Frontal cortex (tissue), 4 donors: ENCODE results near the gene GOLGA2. TPM values are rescaled to one million over a fixed set of nuclear protein-coding genes. Genes with fewer than 3 reads are reported as not detected.

ENCODE experiments used
- DNase-seq, 2 donors: peaks; one replicate each; pipeline ENCODE4 v3.0.0; 2012; ENCODE audit warnings: low spot score in 2 of 2
- FAIRE-seq: peaks from 2 replicates; lab custom pipeline; 2012; peaks lifted over from hg19 to GRCh38; lab: Jason Lieb, UNC
- total RNA-seq: library from RNA; depleted of rRNA; stranded (reverse); fragments of >200 nt; gene quantifications from one replicate; pipeline ENCODE4 v1.2.3, GENCODE V29; 2014
- donor health status: control.
- donor health status: control.
- donor health status: control.

The GOLGA2 gene
- total RNA-seq, 1 donor from 2014 or later: 40.4 TPM

GRCh38 chr9:128262687-128263086 lies 13.1 kb downstream of the GOLGA2 start:
- DNase-seq: no peak
- FAIRE-seq: no peak

- FAIRE-seq (no peak), DNase-seq (no peak)
Observed at GRCh38 chr9:128260340-128260739, 15.5 kb downstream of the GOLGA2 start.

DNA sequence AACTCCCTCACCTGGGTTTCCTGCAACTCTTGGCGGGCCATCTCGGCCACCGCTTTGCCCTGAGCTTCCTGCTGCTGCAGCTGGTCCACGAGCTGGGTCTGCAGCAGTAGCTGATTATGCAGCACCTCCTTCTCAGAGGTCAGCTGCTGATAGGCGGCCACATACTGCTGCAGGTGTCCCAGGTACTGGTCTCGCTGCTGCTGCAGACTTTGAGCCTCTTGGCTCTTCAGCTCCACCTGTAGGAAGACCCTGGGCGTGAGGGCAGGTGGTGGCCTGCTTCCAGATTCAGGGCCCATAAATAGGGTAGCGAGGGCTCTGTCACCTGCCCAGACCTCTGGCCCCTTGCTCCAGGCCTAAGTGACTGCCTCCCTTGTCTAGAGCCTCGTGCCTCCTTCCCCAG lies 16.7 kb downstream of the GOLGA2 start:
- no peak for DNase-seq
- FAIRE-seq: no peak

- FAIRE-seq (no peak), DNase-seq (no peak)
Observed at GRCh38 chr9:128258326-128258725, 17.5 kb downstream of the GOLGA2 start.

GRCh38 chr9:128257907-128258306 lies 17.9 kb downstream of the GOLGA2 start:
- FAIRE-seq (no peak), DNase-seq (no peak)

DNA sequence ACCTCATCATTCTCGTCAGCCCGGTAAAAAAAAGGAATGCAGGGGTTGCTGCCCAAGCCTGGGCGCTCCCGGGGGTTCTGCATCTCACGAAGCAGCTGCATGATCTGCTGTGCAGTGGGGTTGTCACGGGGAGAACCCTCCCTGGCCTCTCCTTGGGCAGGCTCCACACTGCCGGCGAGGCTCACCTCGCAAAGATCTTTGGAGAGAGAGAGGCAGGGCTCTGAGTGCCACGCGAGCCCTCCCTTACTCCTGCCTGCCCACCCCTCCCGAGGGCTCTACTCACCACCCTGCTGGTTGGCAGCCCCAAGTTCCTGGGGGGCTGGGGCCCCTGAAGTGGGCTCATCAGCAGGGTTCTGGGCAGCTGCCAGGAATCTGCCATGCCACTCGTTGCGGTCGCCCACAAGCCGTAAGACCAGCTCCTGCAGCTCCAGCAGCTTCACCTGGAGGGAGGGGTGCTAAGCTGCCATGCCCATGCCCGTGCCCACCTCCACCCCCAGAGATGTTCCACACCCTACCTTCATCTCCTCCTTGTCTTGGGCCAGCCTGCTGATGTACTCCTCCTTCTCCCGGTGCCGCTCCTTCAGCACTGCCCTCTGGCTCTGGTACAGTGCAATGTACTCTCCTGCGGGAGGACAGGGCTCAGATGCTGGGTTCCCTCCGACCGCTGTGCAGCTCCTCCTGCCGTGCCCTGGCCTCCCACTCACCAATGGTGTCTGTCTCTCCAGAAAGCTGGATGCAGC lies 18.6 kb downstream of the GOLGA2 start:
- FAIRE-seq: no peak

GRCh38 chr9:128254855-128255759 lies 20.7 kb downstream of the GOLGA2 start:
- no peak for FAIRE-seq
- DNase-seq: peak; percentile 66 to 78

More for the DNA sequence above, 18.6 kb downstream of the GOLGA2 start:
- no peak for DNase-seq

GRCh38 chr9:128254362-128254761 lies 21.4 kb downstream of the GOLGA2 start:
- DNase-seq (no peak), FAIRE-seq (no peak)

DNA sequence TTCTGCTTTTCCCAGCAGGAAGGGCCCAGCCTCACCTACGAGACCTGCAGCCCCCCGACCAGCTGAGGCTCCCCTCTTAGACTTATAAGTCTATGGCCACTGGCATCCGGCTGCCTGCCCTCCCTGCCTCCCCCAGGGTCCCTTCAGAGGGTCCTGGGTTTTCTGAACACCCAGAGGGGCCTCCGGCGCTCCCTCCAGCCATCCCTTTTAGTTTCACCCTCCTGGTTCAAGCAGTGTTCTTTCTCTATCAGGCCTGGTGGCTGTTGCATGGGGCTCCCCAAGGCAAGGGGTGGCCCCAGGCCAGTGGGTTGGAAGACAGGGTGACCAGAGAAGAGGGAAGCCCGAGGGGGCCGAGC lies 21.8 kb downstream of the GOLGA2 start:
- DNase-seq (no peak), FAIRE-seq (no peak)

DNA sequence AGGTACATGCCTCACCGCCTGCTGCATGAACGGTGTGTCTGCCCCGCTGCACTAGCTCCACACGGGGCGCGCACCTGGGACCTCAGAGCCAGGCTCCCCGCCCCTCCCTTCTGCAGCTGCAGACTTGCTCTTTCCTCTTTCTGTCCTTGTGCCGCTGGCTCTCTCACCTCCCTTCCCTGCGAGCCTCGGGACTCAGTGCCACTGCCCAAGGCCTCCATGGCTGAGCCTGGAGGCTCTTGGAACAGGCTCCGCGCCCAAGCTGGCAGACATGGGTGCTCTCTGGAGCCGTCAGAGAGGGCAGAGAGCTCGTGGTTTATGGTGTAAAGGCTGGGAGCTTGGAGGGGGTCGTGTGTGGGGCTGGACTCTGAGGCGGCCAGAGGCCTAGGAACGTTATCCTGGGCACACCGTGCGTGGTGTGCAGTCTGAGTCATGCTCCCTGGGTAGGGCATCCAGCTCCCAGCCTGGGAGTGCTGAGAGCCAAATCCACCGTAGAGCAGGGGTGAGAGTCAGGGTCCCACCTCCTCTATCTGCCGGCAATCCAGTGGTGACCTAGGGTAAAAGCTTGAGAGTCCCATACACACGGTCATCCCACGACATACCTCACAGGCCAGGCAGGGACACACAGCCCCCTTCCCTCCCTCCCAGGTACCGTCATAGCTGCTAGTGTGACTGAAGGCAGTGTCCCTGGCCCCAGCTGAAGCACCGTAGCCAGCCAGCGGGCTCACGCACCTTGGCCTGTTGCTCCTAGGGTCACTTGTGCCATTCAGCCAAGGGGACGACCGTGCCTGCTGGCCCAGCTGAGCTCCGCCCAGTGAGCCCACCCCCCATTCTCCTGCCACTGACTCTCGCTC lies 22.4 kb downstream of the GOLGA2 start:
- DNase-seq (no peak), FAIRE-seq (no peak)

DNA sequence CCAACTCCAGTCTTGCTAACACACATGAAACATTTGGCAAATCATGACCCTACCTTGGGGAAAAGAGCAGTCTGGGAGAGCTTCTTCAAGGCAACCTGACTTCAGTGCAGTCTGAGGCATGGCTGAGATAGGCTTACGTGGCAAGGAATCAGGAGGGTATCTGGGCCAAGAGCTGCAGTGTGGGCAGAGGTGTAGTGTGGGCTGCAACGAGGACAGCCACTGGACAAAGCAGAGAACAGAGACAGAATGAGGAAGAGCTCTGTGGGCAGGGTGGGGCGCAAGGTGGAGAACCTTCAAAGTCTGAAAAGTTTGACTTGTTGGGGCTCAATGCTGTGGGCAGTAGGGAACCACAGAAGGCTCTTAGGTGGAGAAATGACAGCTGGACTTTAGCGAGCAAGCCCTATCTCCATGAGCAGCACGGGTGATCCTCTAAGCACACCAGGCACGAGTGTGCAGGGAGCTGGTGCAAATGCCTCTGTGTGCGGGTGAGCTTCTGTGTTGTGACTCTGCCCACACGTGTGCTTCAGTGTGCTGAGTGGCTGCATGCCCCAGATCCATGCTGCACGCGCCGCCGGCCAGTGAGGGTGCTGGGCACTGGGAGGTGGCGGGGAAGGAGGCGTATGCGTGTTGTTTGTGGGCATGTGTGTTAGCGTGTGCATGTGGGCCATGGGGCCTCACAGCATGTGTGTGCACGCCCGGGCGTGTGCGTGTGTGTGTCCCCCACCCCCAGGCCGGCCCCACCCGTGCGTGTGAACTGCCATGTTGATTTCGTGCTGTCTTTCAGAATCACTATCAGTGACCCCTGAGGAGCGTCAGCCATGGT lies 23.3 kb downstream of the GOLGA2 start:
- DNase-seq (no peak), FAIRE-seq (no peak)

DNA sequence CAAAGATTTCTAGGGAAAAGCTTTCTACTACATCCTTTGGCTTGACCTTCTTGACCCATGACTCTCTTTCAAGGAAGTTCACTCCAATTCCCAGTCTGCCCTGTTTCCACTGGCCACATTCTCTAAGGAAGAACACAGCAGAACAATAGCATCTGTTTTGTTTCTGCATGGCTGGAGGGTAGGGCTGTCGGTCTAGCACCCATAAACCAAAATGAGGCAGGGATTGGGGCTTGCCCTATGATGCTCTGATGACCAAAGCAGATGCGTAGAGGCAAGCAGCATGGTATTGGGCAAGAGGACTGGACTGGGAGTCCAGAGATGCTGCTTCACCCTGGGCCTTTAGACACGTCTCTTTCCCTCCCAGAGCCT lies 24.1 kb downstream of the GOLGA2 start:
- FAIRE-seq: no peak

GRCh38 chr9:128250839-128251731 lies 24.7 kb downstream of the GOLGA2 start:
- DNase-seq (no peak), FAIRE-seq (no peak)

More for the DNA sequence above, 24.1 kb downstream of the GOLGA2 start:
- no peak for DNase-seq

DNA sequence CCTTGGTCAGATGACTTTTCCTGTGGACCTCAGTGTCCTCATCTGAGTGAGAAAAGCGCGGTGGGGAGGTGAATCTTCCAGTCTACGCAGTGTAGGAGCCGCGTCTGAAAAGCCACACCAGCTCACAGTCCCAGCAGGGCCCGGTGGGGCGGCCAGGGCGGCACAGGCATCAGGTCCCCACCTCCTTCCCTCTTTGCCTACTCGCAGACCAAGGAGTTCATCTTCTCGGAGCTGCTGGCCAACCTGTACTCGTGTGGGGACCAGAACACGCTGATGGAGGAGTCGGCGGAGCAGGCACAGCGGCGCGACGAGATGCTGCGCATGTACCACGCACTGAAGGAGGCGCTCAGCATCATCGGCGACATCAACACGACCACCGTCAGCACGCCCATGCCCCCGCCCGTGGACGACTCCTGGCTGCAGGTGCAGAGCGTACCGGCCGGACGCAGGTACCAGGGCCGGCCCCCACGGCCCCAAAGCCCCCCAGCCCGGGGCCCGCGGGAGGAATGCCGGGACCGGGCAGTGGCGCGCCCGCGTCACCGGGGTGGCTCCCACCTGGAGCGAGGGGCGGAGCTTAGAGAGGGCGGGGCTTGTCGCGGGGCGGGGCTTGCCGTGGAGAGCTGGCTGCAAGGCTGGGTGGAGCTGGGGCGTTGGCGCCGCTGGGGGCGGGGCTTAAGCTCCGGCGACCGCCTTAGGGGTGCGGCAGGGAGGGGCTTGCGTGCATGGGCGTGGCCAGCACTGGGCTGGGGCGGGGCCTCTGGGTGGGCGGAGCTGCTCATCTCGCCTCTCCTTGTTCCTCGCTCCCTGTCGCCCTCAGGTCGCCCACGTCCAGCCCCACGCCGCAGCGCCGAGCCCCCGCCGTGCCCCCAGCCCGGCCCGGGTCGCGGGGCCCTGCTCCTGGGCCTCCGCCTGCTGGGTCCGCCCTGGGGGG lies 25.6 kb downstream of the GOLGA2 start:
- FAIRE-seq: no peak
- DNase-seq: peak; percentile 61 to 76

- DNase-seq (no peak), FAIRE-seq (no peak)
Observed at GRCh38 chr9:128249558-128249907, 26.3 kb downstream of the GOLGA2 start.

DNA sequence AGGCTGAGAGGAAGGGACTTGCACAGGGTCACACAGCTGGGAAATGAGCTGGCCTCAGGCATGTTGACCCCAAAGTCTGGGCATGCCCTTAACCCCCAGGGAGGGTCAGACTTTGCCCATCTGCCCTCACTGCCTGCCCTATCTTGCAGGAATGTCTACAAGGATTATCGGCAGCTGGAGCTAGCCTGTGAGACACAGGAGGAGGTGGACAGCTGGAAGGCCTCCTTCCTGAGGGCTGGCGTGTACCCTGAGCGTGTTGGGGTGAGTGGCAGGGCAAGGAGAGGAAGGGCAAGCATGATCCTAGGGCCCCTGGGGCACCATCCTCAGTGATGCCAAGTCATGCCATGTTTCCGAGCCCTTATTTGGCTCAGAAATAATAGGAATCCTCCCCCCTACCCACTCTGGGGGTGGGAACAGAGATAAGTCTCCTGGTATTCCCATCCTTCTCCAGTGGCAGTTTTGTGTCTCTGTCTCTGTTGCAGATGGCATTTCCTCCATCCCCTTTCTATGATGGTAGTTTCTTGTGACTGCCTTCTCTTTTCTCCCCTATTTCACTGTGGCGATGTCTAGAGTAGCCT lies 28.5 kb downstream of the GOLGA2 start:
- FAIRE-seq (no peak), DNase-seq (no peak)

- FAIRE-seq (no peak), DNase-seq (no peak)
Observed at GRCh38 chr9:128246471-128246870, 29.3 kb downstream of the GOLGA2 start.
